ENCODE measurements around the gene C21orf58. TPM values are rescaled to one million over a fixed set of nuclear protein-coding genes. Genes with fewer than 3 reads are reported as not detected.

C21orf58 gene
- 4.1 to 5.5 TPM (median 4.6 TPM) in 5 replicates for total RNA-seq (2022; extraction: Qiagen RNA extraction)

DNA sequence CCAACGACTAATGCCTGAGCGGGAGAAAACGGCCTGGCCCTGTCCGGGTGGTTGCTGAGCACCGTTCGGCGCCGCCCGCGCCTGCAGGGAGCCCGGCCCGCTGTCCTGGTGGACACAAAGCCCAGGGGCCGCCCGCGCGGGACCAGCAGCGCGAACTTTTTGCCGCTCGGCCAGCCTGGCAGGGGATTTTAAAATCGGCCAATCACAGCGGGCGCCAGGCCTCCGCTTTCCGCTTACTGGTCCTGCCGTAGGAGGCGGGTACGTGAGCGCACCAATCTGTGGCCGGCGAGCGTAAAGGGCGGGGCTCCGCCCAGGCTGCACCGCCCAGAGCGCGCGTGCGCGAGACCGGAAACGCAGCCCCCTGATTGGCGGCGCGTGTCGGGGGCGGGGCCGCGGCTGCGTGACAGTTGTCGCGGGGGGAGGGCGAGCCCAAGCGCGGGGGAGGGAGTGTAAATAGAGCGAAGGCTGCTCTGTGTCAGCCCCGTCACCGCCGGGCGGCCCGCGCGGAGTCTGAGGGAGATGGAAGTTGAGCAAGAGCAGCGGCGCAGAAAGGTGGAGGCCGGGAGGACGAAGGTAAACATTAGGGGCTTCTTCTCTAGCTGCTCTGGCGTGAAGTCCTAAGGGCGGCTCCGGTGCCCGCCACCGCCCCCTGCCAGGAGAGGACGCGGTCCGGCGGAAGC is at the start of gene C21orf58, which contains the start of gene PCNT:
Gene C21orf58 (minus strand): TSS at position 161 of the 680 bp plus-strand sequence. CDS start 1,132 bp downstream, outside the sequence.
Gene PCNT (plus strand): TSS at position 447 of the 680 bp plus-strand sequence. CDS start 73 bp downstream, at position 520.

GRCh38 chr21:46285761-46286647 is 37.7 kb downstream of the C21orf58 start, which contains the start of gene YBEY:
Gene YBEY (plus strand): TSS chr21:46286342. CDS start chr21:46286914, 572 bp downstream.

DNA sequence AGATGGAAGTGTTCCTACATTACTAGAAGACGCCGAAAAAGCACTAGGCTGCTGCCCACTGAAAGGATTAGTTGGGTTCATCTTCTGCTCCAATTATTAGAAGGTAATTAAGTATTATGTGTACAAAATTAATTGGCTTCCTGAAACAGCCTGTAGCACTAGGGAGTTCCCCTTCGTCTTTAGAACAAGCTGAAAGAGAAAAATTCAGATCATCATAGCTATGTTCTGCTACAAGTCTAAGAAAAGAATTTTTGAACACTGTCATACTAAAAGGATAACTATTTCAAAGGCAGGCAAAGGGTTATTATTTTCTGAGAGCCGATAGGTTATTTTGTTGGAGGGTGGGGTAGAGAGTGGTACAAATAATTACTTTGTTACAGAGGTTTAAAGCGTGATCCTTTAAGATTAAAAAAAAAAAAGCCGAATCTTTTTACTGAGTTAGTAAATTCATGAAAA is 38.4 kb downstream of the C21orf58 start, which contains the start of gene MCM3AP:
Gene MCM3AP (minus strand): TSS at position 406 of the 456 bp plus-strand sequence. CDS start 325 bp downstream, at position 81.

Other genes with a start within 250 kb of the C21orf58 start
- 14.6 to 17.8 TPM (median 16.9 TPM) in 5 replicates for gene COL6A2, start 225.8 kb downstream of the C21orf58 start, total RNA-seq (2022; extraction: Qiagen RNA extraction)
- gene FTCD, start 168.3 kb downstream of the C21orf58 start, total RNA-seq (2022; extraction: Qiagen RNA extraction) = 0.11 to 0.24 TPM (median 0.15 TPM) in 3 of 5 replicates, not detected in the others
- 0.29 to 0.54 TPM (median 0.38 TPM) in 5 replicates for gene SPATC1L, start 139.4 kb downstream of the C21orf58 start, total RNA-seq (2022; extraction: Qiagen RNA extraction)
- 14.7 to 17.7 TPM (median 15.0 TPM) in 5 replicates for gene LSS, start 95.1 kb downstream of the C21orf58 start, total RNA-seq (2022; extraction: Qiagen RNA extraction)
- 33.5 to 41.8 TPM (median 40.5 TPM) in 5 replicates for gene MCM3AP, start 38.3 kb downstream of the C21orf58 start, total RNA-seq (2022; extraction: Qiagen RNA extraction)
- 25.5 to 30.1 TPM (median 27.6 TPM) in 5 replicates for gene YBEY, start 37.5 kb downstream of the C21orf58 start, total RNA-seq (2022; extraction: Qiagen RNA extraction)
- 13.5 to 15.7 TPM (median 15.4 TPM) in 5 replicates for gene PCNT, start 286 bp upstream of the C21orf58 start, total RNA-seq (2022; extraction: Qiagen RNA extraction)
- 10.0 to 12.8 TPM (median 12.6 TPM) in 5 replicates for gene DIP2A, start 135.0 kb upstream of the C21orf58 start, total RNA-seq (2022; extraction: Qiagen RNA extraction)

Measured in A549 treated with Hydrocortisone at 1 μM for 4 hours (cell line).